ENCODE results near the gene FMN1.
A peak's percentile ranks its signal among the peaks of the same experiment; 100 is the strongest.

The FMN1 gene

GRCh38 chr15:33001926-33002325, 192.6 kb downstream of the FMN1 start:
- POLR2A ChIA-PET, result no interaction called here
- CTCF ChIA-PET, result no interaction called here
- no peak for TF ChIP-seq ZNF384 (IDR thresholded peaks at IDR 0.05)
- no peak for TF ChIP-seq SUZ12 (IDR thresholded peaks at IDR 0.05)
- no peak for TF ChIP-seq L3MBTL2 (conservative IDR thresholded peaks at IDR 0.05)
- TF ChIP-seq BHLHE40 (IDR thresholded peaks at IDR 0.05; ENCODE audit: borderline replicate concordance), result no peak
- TF ChIP-seq NFRKB (IDR thresholded peaks at IDR 0.05), result no peak
- TF ChIP-seq LEF1 (IDR thresholded peaks at IDR 0.05; ENCODE audit: borderline replicate concordance), result no peak
- no peak for TF ChIP-seq HDGF (IDR thresholded peaks at IDR 0.05; ENCODE audit: borderline replicate concordance)
- no peak for TF ChIP-seq FOXM1 (IDR thresholded peaks at IDR 0.05; ENCODE audit: borderline replicate concordance)
- no peak for TF ChIP-seq ELF4 (IDR thresholded peaks at IDR 0.05)
- TF ChIP-seq CTBP1 (IDR thresholded peaks at IDR 0.05; ENCODE audit: borderline replicate concordance), result no peak
- TF ChIP-seq ARNT (IDR thresholded peaks at IDR 0.05), result no peak
- TF ChIP-seq FOXK2 (IDR thresholded peaks at IDR 0.05), result no peak
- no peak for TF ChIP-seq FOXA1 (IDR thresholded peaks at IDR 0.05)
- TF ChIP-seq, protein P1, sequence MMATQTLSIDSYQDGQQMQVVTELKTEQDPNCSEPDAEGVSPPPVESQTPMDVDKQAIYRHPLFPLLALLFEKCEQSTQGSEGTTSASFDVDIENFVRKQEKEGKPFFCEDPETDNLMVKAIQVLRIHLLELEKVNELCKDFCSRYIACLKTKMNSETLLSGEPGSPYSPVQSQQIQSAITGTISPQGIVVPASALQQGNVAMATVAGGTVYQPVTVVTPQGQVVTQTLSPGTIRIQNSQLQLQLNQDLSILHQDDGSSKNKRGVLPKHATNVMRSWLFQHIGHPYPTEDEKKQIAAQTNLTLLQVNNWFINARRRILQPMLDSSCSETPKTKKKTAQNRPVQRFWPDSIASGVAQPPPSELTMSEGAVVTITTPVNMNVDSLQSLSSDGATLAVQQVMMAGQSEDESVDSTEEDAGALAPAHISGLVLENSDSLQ (IDR thresholded peaks at IDR 0.05), result no peak
- no peak for TF ChIP-seq TARDBP (IDR thresholded peaks at IDR 0.05)
- TF ChIP-seq SP1 (IDR thresholded peaks at IDR 0.05), result no peak
- DNase-seq (ENCODE audit: extremely low spot score), result no peak

DNA sequence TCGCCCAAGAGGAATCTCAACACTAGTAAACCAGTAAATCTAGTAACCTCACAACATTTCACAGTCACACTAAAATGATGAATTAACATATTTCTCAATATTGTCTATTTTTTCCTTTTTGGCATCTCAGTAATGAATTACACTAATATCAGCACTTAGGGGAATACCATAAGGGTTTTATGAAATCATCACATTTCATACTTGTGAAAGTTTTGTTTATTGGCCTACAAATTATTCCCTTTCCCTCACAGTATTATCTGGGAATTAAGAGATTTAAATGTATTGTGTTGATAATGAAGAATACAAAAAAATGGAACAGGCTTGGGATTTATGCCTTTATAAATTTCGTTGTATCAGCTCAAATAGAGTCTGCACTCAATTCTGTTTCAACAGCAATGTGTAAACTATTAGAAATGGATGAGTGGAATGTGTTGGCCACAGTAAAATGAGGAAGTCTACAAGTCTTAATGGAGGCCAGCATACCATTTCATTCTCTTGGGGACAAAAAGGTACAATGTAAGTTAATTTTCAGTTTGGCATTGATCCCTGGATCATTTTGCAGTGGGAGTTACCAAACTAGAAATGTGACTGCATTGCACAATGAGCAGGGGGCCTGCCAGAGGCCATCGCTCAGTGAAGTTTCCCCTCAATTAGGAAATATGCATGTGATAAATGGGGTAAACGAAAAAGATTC, 195.4 kb downstream of the FMN1 start:
- POLR2A ChIA-PET, result no interaction called here
- DNase-seq (ENCODE audit: extremely low spot score), result no peak
- CTCF ChIA-PET, result no interaction called here
- no peak for TF ChIP-seq SP1 (IDR thresholded peaks at IDR 0.05)
- TF ChIP-seq FOXM1 (IDR thresholded peaks at IDR 0.05; ENCODE audit: borderline replicate concordance), result no peak
- TF ChIP-seq FOXA1 (IDR thresholded peaks at IDR 0.05), result no peak
- TF ChIP-seq, protein P1 (IDR thresholded peaks at IDR 0.05), result no peak
- no peak for TF ChIP-seq ZNF384 (IDR thresholded peaks at IDR 0.05)
- no peak for TF ChIP-seq ELF4 (IDR thresholded peaks at IDR 0.05)
- no peak for TF ChIP-seq FOXK2 (IDR thresholded peaks at IDR 0.05)
- no peak for TF ChIP-seq L3MBTL2 (conservative IDR thresholded peaks at IDR 0.05)
- TF ChIP-seq TARDBP (IDR thresholded peaks at IDR 0.05), result no peak
- no peak for TF ChIP-seq CTBP1 (IDR thresholded peaks at IDR 0.05; ENCODE audit: borderline replicate concordance)
- TF ChIP-seq BHLHE40 (IDR thresholded peaks at IDR 0.05; ENCODE audit: borderline replicate concordance), result no peak
- no peak for TF ChIP-seq HDGF (IDR thresholded peaks at IDR 0.05; ENCODE audit: borderline replicate concordance)
- no peak for TF ChIP-seq NFRKB (IDR thresholded peaks at IDR 0.05)
- TF ChIP-seq ARNT (IDR thresholded peaks at IDR 0.05), result no peak

- TF ChIP-seq FOXA1 (IDR thresholded peaks at IDR 0.05) (no peak), FOXK2 (IDR thresholded peaks at IDR 0.05) (no peak)
- ChIA-PET POLR2A (no interaction called here), CTCF (no interaction called here)
- no peak for DNase-seq (ENCODE audit: extremely low spot score)
These were observed 196.3 kb downstream of the FMN1 start for GRCh38 chr15:32998182-32998581.

GRCh38 chr15:32994810-32995424, 199.6 kb downstream of the FMN1 start:
- peak; percentile 8 for DNase-seq (ENCODE audit: extremely low spot score)
- ChIA-PET CTCF (interaction anchor here (1.0 to 3.2 kb wide), 3 partner anchors 39 to 332 kb away, joined by 3 to 20 read pairs (median 3); no protein-coding TSS in a partner anchor), POLR2A (no interaction called here)
- no peak for TF ChIP-seq NFRKB (IDR thresholded peaks at IDR 0.05)
- no peak for TF ChIP-seq ARNT (IDR thresholded peaks at IDR 0.05)
- no peak for TF ChIP-seq FOXK2 (IDR thresholded peaks at IDR 0.05)
- no peak for TF ChIP-seq CTBP1 (IDR thresholded peaks at IDR 0.05; ENCODE audit: borderline replicate concordance)
- TF ChIP-seq ZNF384 (IDR thresholded peaks at IDR 0.05), result no peak

- no peak for TF ChIP-seq L3MBTL2 (conservative IDR thresholded peaks at IDR 0.05)
- TF ChIP-seq SP1 (IDR thresholded peaks at IDR 0.05), result no peak
- TF ChIP-seq FOXA1 (IDR thresholded peaks at IDR 0.05), result no peak
- TF ChIP-seq, protein P1 (IDR thresholded peaks at IDR 0.05), result no peak
- no peak for TF ChIP-seq TARDBP (IDR thresholded peaks at IDR 0.05)
- no peak for TF ChIP-seq ZNF384 (IDR thresholded peaks at IDR 0.05)
- no peak for TF ChIP-seq ELF4 (IDR thresholded peaks at IDR 0.05)
- DNase-seq (ENCODE audit: extremely low spot score), result peak; percentile 7
- POLR2A ChIA-PET, result no interaction called here
These were observed 201.2 kb downstream of the FMN1 start for GRCh38 chr15:32993285-32993684.

DNA sequence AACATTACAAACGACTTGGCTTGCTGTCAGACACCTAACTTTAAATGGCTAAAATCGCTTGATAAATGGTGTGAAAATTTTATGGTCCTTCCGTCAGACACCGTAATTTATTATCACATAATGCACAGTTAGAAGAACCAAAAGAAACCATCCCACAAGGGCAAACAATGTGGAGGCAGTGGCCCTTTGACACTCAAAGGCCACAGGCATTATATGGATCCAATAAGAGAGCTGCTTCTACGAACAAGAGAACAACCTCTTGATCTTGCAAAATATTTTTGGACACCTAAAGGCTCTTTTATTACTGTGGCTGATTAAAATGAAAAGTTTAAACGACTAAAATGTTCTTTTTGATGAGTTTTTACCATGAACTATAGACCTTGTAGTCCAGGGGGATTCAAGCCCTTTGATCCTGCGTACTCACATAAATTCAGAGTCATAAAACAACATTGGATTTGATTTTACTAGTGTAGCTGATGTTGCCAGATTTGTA, 202.8 kb downstream of the FMN1 start:
- no peak for DNase-seq (ENCODE audit: extremely low spot score)
- CTCF ChIA-PET, result no interaction called here
- POLR2A ChIA-PET, result no interaction called here
- TF ChIP-seq, protein P1 (IDR thresholded peaks at IDR 0.05), result peak; percentile 78
- no peak for TF ChIP-seq TARDBP (IDR thresholded peaks at IDR 0.05)
- no peak for TF ChIP-seq ELF4 (IDR thresholded peaks at IDR 0.05)
- TF ChIP-seq ARNT (IDR thresholded peaks at IDR 0.05), result no peak

More at GRCh38 chr15:32993285-32993684, 201.2 kb downstream of the FMN1 start:
- CTCF ChIA-PET, result interaction anchor here (0.6 to 3.2 kb wide), 5 partner anchors 176 to 344 kb away, joined by 3 to 20 read pairs (median 3); no protein-coding TSS in a partner anchor

Measured in HEK293T (cell line).